SU-DHL-6 (cell line): ENCODE results near the gene PDE3A.

Experiments
- H2AFZ ChIP-seq: fragments of 200-600 bp; sonication (generic); 2 replicates; pipeline ENCODE4 v1.6.1; 2014; ENCODE audit warnings: low read depth, mild to moderate bottlenecking, moderate library complexity, mixed read lengths, antibody characterized with exemption, low read length; ENCODE audit not compliant: severe bottlenecking
- H3F3A ChIP-seq: fragments of 200-600 bp; shearing (Covaris generic); 2 replicates; pipeline ENCODE4 v1.6.0; 2016; ENCODE audit warnings: antibody characterized with exemption, mild to moderate bottlenecking; ENCODE audit not compliant: insufficient read depth
- H3K27ac ChIP-seq: fragments of 200-600 bp; sonication (generic); 2 replicates; pipeline ENCODE4 v1.5.1; 2016; ENCODE audit warnings: low read depth, mild to moderate bottlenecking, low read length, moderate library complexity, mixed read lengths
- H3K27me3 ChIP-seq: fragments of 200-600 bp; sonication (generic), shearing (Covaris generic); 2 replicates; pipeline ENCODE4 v1.6.0; 2014; ENCODE audit warnings: mild to moderate bottlenecking, low read length
- H3K36me3 ChIP-seq: fragments of 200-600 bp; sonication (generic); 2 replicates; pipeline ENCODE4 v1.6.1; 2014; ENCODE audit warnings: mild to moderate bottlenecking, low read length, mixed read lengths
- H3K4me2 ChIP-seq: fragments of 300-600, 200-600 bp; shearing (Covaris generic), sonication (generic); 2 replicates; pipeline ENCODE4 v1.6.0; 2014; ENCODE audit warnings: low read length, low read depth, mild to moderate bottlenecking; ENCODE audit not compliant: poor library complexity, severe bottlenecking
- H3K4me3 ChIP-seq: fragments of 200-600 bp; sonication (generic); 2 replicates; pipeline ENCODE4 v1.5.1; 2014; ENCODE audit warnings: antibody characterized with exemption, low read length, mild to moderate bottlenecking, mixed read lengths; ENCODE audit not compliant: insufficient read depth, poor library complexity, severe bottlenecking
- H3K79me2 ChIP-seq: fragments of 200-600 bp; sonication (generic); 2 replicates; pipeline ENCODE4 v1.6.1; 2014; ENCODE audit warnings: mild to moderate bottlenecking, low read length, moderate library complexity; ENCODE audit not compliant: insufficient read depth
- H3K9ac ChIP-seq: fragments of 200-600 bp; sonication (generic); 2 replicates; pipeline ENCODE4 v1.7.0; 2014; ENCODE audit warnings: mild to moderate bottlenecking, low read length
- H3K9me2 ChIP-seq: fragments of 200-600 bp; sonication (generic); replicated peaks from 2 replicates; pipeline ENCODE4 v1.6.1; 2014; ENCODE audit warnings: low read length; ENCODE audit not compliant: insufficient read depth
- H3K9me3 ChIP-seq: fragments of 200-600 bp; sonication (generic); 2 replicates; pipeline ENCODE4 v1.6.1; 2014; ENCODE audit warnings: low read length, mixed read lengths; ENCODE audit not compliant: insufficient read depth
- H4K20me1 ChIP-seq: fragments of 200-600 bp; sonication (generic); 2 replicates; pipeline ENCODE4 v1.6.1; 2014; ENCODE audit warnings: low read depth, mild to moderate bottlenecking, antibody characterized with exemption, low read length, moderate library complexity, mixed read lengths
- EZH2phosphoT487 ChIP-seq: fragments of 200-600 bp; sonication (generic), shearing (Covaris generic); conservative IDR thresholded peaks from 2 replicates; pipeline ENCODE4 v1.6.1; 2018; ENCODE audit warnings: mild to moderate bottlenecking, antibody characterized with exemption, low read length, moderate library complexity, mixed read lengths
- TF ChIP-seq, protein P1 (sequence below): fragments of 200-600 bp; sonication (generic); IDR thresholded peaks from one replicate; pipeline ENCODE4 v1.5.1; 2017; ENCODE audit warnings: antibody characterized with exemption, mild to moderate bottlenecking, low read length, moderate library complexity; ENCODE audit not compliant: insufficient read depth, poor library complexity, severe bottlenecking

PDE3A gene

DNA sequence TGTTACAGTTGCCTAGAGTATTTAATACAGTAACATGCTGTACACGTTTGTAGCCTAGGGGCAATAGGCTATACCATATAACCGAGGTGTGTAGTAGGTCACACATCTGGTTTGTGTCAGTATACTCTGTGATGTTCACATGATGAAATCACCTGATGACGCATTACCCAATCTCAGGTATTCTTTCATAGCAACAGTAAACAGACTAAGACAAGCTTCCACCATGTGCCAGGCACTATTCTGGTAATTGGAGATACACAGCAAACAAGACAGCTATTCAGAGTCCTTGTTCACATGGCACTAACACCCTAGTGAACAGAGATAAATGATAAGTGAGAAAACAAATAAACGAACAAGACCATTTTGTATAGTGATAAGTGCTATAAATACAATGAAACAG is 3.8 kb upstream of the PDE3A start:
- H3K9me2 ChIP-seq = no peaks in the 10 kb centered on the region
- TF ChIP-seq EZH2phosphoT487 = no peak
- TF ChIP-seq, protein P1, sequence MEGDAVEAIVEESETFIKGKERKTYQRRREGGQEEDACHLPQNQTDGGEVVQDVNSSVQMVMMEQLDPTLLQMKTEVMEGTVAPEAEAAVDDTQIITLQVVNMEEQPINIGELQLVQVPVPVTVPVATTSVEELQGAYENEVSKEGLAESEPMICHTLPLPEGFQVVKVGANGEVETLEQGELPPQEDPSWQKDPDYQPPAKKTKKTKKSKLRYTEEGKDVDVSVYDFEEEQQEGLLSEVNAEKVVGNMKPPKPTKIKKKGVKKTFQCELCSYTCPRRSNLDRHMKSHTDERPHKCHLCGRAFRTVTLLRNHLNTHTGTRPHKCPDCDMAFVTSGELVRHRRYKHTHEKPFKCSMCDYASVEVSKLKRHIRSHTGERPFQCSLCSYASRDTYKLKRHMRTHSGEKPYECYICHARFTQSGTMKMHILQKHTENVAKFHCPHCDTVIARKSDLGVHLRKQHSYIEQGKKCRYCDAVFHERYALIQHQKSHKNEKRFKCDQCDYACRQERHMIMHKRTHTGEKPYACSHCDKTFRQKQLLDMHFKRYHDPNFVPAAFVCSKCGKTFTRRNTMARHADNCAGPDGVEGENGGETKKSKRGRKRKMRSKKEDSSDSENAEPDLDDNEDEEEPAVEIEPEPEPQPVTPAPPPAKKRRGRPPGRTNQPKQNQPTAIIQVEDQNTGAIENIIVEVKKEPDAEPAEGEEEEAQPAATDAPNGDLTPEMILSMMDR = no peak
- no peaks in the 10 kb centered on the region for H3K36me3 ChIP-seq
- H3K79me2 ChIP-seq = no peaks in the 10 kb centered on the region
- no peak overlapping the region for H2AFZ ChIP-seq
- no peaks in the 10 kb centered on the region for H4K20me1 ChIP-seq
- H3F3A ChIP-seq = no peaks in the 10 kb centered on the region
- no peak overlapping the region for H3K4me2 ChIP-seq
- no peaks in the 10 kb centered on the region for H3K27me3 ChIP-seq
- no peak overlapping the region for H3K4me3 ChIP-seq
- H3K9ac ChIP-seq = no peak overlapping the region
- no peaks in the 10 kb centered on the region for H3K9me3 ChIP-seq
- H3K27ac ChIP-seq = no peak overlapping the region

DNA sequence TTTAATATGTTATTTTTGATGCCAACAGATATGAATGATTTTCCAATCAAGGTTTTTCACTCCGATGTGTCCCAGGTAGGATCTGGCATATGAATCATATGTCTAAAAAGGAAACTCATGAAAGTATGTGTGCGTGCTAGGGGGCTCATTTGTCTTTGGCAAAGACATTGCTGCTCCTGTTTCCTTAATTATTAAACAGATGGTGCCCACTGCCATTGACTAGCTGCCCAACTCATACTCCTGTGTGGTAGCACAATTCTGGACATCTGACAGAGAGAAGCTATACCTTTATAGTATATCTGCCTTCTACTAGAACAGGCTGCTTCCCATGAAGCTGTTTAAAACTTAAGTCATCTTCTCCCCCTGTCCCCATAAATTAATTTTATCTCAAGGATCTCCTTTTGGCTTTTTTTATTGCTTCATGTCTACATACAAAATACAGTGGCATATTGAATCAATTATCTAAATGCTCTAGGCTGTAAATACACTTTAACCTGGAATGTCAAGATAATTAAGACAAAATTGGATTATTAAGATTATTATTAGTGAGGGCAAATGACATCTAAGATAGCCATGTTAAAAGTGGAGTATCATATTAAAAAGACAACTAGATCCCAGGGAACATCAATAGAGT is 1.4 kb upstream of the PDE3A start:
- Histone ChIP-seq H4K20me1 (no peaks in the 10 kb centered on the region), H3K4me2 (no peak overlapping the region), H3K9me3 (no peaks in the 10 kb centered on the region), H3F3A (no peaks in the 10 kb centered on the region), H3K9me2 (no peaks in the 10 kb centered on the region), H2AFZ (no peak overlapping the region), H3K27ac (no peak overlapping the region), H3K27me3 (no peaks in the 10 kb centered on the region), H3K79me2 (no peaks in the 10 kb centered on the region), H3K9ac (no peak overlapping the region), H3K36me3 (no peaks in the 10 kb centered on the region), H3K4me3 (no peak overlapping the region)
- no peak for TF ChIP-seq EZH2phosphoT487
- TF ChIP-seq, protein P1 = no peak

DNA sequence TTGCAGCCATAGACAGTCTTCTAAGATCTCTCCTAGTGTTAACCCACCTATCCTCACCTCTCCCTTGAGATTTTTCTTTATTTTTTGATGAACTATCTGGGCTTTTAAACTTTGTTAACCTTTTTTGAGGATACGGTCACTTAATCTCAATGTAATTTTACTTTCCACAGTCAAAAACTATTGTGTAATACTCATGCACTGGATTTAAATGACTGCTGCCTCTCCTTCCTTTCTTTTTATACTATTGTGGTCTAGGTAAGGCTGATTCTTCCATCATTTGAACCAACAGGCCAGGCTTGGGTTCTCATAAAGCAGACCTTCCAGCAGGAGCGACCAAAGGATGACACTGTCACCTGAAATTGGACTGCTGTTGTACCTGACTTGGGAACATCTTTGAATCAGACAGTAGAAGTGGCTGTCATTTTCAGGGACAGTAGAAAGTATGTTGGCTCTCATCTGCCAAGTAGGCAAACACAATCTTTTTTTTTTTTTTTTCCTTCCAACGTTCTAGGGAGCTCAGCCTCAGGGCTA is 689 bp upstream of the PDE3A start:
- Histone ChIP-seq H3K4me3 (no peak overlapping the region), H3K9ac (no peak overlapping the region)

More for the DNA sequence above, 689 bp upstream of the PDE3A start:
- no peak overlapping the region for H3K27ac ChIP-seq
- no peaks in the 10 kb centered on the region for H3K9me2 ChIP-seq
- no peak overlapping the region for H3K4me2 ChIP-seq
- H2AFZ ChIP-seq = no peak overlapping the region
- no peaks in the 10 kb centered on the region for H3F3A ChIP-seq
- H4K20me1 ChIP-seq = no peaks in the 10 kb centered on the region
- H3K36me3 ChIP-seq = no peaks in the 10 kb centered on the region
- H3K79me2 ChIP-seq = no peaks in the 10 kb centered on the region
- TF ChIP-seq, protein P1 = no peak
- no peak for TF ChIP-seq EZH2phosphoT487
- H3K9me3 ChIP-seq = no peaks in the 10 kb centered on the region
- no peaks in the 10 kb centered on the region for H3K27me3 ChIP-seq
